HG03521 (cell line): Measurements from ENCODE around the gene ING3.

Experiments used
- ATAC-seq: cut with Tn5 transposase; IDR thresholded peaks from one replicate; pipeline ENCODE4 v1.9.1; 2021; ENCODE audit warnings: mild to moderate bottlenecking, moderate library complexity; ENCODE audit not compliant: unreplicated experiment

Gene ING3

DNA sequence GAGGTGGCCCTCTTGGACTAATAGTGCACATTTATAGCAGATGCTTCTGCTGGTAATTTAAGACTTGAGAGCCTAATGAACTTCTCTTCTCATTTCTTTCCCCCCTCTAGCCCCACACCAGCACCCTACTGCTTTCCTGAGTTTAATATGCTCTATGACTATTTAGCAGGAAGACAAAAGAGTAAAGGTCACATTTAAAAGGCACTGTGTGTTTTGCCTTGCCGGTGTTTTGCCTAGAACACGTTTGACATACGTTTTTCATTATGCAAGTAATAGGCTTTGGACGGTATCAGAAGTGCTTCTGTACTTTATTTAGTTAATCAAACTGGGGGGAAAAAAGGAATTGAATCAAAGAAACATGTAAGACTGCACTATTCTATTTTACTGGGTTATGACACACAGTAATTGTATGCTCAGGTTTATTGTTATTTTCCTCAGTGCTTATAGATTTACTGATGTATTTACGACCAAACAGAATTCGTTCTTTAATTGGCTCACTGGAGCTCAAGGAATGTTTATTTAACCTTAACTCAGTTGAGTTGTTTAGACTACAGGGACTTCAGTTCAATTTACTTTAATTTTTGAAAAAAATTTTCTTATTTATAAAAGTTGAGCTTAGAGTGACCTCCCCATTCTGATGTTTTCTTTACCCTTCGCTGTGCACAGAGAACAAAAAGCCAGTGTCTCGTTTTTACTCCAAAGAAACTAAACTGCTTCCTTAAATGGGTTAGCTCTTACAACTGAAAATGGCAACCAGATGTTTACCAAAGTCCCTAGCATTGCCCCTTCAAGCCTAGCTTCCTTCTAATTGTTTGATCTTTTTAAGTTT lies 73.3 kb downstream of the ING3 start:
- ATAC-seq: no peak

- no peak for ATAC-seq
These were observed 74.0 kb downstream of the ING3 start for GRCh38 chr7:121024611-121025010.

GRCh38 chr7:121026159-121026558 lies 75.6 kb downstream of the ING3 start:
- no peak for ATAC-seq

DNA sequence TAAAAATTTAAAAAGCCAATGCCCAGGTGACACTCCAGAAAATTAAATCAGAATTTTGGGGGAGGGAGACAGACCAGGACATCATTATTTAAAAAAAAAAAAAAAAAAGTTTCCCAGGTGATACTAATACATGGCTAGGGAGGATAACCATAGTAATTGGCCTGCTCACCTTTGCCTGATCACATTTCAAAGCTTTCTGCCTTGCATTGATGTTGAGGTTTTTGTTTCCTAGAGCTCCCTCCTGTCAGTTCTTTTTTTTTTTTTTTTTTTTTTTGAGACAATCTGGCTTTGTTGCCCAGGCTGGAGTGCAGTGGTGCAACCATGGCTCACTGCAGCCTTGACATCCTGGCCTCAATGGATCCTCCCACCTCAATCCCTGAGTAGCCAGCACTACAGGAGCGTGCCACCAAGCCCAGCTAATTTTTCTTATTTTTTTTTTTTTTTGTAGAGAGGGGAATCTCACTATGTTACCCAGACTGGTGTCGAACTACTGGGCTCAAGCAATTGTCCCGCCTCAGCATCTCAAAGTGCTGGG lies 76.1 kb downstream of the ING3 start:
- no peak for ATAC-seq
